22Rv1 (cell line): Measurements from ENCODE around the gene PIP4P1.

Experiments
- ZFX ChIP-seq: fragments of 450-650 bp; IDR thresholded peaks from 2 replicates; pipeline ENCODE4 v1.6.1; 2017; ENCODE audit warnings: antibody characterized with exemption, borderline replicate concordance
- TF ChIP-seq, protein P1 (sequence below): fragments of 450-650 bp; IDR thresholded peaks from 2 replicates; pipeline ENCODE4 v1.5.1; 2017; ENCODE audit warnings: mild to moderate bottlenecking

DNA sequence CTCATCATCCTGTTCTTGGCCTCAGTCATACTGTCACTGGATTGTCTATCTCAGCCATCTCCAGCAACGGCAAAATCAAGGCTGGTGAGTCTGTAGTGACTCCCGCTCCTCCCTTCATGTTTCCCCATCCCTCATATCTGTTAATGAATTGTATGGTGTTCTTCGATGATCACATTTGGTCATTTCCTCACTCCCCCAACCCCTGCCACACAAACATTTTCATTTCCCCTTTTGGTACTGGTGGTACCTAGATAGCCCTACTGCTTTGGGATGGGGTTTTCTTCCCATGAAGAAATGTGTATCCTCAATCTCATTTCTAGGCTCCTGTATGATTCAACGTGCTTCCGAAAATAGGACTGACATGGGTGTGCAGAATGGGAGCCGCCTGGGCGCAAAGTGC lies 22.6 kb downstream of the PIP4P1 start:
- TF ChIP-seq, protein P1, sequence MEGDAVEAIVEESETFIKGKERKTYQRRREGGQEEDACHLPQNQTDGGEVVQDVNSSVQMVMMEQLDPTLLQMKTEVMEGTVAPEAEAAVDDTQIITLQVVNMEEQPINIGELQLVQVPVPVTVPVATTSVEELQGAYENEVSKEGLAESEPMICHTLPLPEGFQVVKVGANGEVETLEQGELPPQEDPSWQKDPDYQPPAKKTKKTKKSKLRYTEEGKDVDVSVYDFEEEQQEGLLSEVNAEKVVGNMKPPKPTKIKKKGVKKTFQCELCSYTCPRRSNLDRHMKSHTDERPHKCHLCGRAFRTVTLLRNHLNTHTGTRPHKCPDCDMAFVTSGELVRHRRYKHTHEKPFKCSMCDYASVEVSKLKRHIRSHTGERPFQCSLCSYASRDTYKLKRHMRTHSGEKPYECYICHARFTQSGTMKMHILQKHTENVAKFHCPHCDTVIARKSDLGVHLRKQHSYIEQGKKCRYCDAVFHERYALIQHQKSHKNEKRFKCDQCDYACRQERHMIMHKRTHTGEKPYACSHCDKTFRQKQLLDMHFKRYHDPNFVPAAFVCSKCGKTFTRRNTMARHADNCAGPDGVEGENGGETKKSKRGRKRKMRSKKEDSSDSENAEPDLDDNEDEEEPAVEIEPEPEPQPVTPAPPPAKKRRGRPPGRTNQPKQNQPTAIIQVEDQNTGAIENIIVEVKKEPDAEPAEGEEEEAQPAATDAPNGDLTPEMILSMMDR = no peak
- no peak for TF ChIP-seq ZFX
